ENCODE data around the gene BICC1. TPM values are rescaled to one million over a fixed set of nuclear protein-coding genes. Genes with fewer than 3 reads are reported as not detected.

The BICC1 gene
- total RNA-seq, 1 donor from 2014 or later, result 15.2 TPM

DNA sequence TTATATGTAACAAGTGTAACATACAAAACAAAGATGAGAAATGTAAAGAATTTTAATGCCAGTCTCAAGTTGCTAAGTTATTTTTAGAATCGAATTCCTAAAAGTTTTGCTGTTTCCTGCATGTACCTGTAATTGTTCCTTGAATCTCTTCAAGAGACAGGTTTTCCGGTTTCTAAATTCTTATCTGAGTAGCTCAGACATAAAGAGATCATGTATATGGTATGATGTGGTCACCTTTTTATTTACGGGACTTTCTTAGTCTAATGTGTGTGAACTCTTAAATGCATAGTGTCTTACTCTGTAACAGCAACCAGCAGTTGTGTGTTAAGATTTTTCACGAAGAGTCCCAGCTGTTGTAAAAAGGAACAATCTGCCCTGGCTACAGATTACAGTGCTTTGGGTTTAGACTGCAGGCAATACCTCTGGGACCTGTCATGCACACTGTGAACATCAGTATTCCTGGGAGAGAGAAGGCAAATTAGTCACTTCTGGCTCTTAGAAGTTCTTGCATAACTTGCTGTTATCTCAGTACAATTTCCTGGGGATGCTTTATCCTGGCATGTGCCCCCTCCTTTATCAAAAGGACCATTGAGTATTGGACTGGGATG, 263.4 kb downstream of the BICC1 start:
- Mint-ChIP-seq H3K36me3 (no peaks in the 10 kb centered on the region), H3K27ac (no peak overlapping the region), H3K4me1 (ENCODE audit: unreplicated experiment) (peaks cover 34% of the 10 kb centered on the region)

DNA sequence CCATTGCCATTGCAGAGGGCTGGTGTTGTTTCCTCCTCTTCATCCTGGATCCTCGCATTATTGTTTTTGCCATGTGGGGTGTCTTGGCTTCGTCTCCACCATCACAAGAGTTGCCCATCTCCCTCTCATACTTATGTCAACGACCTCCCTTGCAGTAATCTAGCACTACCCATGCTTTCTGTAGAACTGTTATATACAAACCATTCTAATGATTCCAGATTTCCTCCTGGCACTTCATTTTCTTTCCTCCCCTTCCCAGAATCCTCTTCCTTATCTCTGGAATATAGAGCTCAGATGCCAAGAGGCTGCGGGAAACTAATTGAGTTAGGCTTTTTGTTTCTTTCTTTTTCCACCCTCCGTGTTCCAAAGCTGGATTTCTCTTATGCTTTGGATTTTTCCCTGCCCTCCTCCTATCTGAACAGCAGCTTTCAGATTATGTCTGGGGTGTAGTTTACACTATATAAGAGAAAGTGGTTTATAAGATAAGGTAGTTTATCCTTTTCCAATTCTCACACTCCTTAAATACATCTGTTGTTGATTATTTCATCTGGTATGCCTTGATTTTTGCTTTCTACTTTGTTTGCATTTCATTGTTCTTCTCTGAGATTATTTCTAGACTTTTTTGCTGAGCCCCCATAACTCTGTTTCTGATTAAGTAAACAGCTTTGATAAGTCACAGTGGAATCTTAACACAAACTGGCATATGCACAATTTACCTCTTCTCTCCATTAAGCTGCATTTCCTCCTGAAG, 264.1 kb downstream of the BICC1 start:
- Mint-ChIP-seq H3K4me1 (ENCODE audit: unreplicated experiment) (peaks cover 37% of the 10 kb centered on the region), H3K27ac (no peak overlapping the region), H3K36me3 (no peaks in the 10 kb centered on the region), H3K27me3 (no peaks in the 10 kb centered on the region), H3K4me3 (no peak overlapping the region), H3K9me3 (no peaks in the 10 kb centered on the region)
- TF ChIP-seq, protein P1, sequence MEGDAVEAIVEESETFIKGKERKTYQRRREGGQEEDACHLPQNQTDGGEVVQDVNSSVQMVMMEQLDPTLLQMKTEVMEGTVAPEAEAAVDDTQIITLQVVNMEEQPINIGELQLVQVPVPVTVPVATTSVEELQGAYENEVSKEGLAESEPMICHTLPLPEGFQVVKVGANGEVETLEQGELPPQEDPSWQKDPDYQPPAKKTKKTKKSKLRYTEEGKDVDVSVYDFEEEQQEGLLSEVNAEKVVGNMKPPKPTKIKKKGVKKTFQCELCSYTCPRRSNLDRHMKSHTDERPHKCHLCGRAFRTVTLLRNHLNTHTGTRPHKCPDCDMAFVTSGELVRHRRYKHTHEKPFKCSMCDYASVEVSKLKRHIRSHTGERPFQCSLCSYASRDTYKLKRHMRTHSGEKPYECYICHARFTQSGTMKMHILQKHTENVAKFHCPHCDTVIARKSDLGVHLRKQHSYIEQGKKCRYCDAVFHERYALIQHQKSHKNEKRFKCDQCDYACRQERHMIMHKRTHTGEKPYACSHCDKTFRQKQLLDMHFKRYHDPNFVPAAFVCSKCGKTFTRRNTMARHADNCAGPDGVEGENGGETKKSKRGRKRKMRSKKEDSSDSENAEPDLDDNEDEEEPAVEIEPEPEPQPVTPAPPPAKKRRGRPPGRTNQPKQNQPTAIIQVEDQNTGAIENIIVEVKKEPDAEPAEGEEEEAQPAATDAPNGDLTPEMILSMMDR (conservative IDR thresholded peaks at IDR 0.05), result no peak
- DNase-seq (ENCODE audit: extremely low spot score, unreplicated experiment), result no peak

More for the DNA sequence above, 263.4 kb downstream of the BICC1 start:
- DNase-seq (ENCODE audit: extremely low spot score, unreplicated experiment), result no peak
- TF ChIP-seq, protein P1 (conservative IDR thresholded peaks at IDR 0.05), result no peak
- H3K4me3 Mint-ChIP-seq, result no peak overlapping the region
- no peaks in the 10 kb centered on the region for H3K27me3 Mint-ChIP-seq
- no peaks in the 10 kb centered on the region for H3K9me3 Mint-ChIP-seq

DNA sequence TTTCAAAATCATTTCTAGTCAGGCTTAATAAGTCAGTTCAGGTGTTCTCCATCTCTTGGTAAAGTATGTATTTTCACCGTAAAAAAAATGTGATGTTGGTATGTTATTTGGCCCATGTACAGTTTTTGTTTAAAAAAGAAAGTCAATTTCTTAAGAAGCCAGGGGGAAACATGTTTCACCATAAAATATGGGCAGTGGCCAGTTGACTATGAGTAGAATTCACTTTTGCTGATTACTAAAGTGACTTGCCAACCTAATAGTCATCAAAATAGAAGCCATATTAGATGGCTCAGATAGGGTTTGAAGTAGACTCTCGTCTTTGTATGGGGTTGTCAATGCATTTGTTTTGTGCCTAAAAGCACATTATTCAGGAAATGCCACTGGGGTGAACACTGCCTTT, 266.3 kb downstream of the BICC1 start:
- no peak for DNase-seq (ENCODE audit: extremely low spot score, unreplicated experiment)
- H3K27ac Mint-ChIP-seq, result no peak overlapping the region
- no peaks in the 10 kb centered on the region for H3K36me3 Mint-ChIP-seq
- H3K4me3 Mint-ChIP-seq, result no peak overlapping the region
- H3K4me1 Mint-ChIP-seq (ENCODE audit: unreplicated experiment), result peaks cover 42% of the 10 kb centered on the region
- no peaks in the 10 kb centered on the region for H3K9me3 Mint-ChIP-seq
- TF ChIP-seq, protein P1 (conservative IDR thresholded peaks at IDR 0.05), result no peak
- no peaks in the 10 kb centered on the region for H3K27me3 Mint-ChIP-seq

DNA sequence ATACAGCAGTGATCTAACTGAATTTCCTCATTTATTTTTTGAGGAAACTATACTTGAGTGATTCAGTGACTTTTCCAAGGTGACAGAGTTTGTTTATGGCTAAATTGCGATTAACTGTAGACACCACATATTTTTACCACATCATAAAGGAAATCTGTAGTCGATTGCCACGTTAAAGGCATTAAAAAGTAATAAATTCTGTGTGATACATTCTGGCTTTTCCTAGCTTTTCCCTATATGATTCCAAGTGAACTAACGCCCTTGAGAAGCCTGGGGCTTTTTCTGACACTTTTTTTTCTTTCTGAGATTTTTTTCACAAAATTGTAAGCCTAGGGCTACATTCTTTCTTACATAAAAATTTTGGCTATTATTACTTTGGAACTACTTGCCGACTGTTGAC, 266.9 kb downstream of the BICC1 start:
- DNase-seq (ENCODE audit: extremely low spot score, unreplicated experiment), result no peak
- TF ChIP-seq, protein P1 (conservative IDR thresholded peaks at IDR 0.05), result no peak
- Mint-ChIP-seq H3K9me3 (no peaks in the 10 kb centered on the region), H3K27ac (no peak overlapping the region), H3K36me3 (no peaks in the 10 kb centered on the region), H3K27me3 (no peaks in the 10 kb centered on the region), H3K4me3 (no peak overlapping the region), H3K4me1 (ENCODE audit: unreplicated experiment) (peaks cover 38% of the 10 kb centered on the region)

DNA sequence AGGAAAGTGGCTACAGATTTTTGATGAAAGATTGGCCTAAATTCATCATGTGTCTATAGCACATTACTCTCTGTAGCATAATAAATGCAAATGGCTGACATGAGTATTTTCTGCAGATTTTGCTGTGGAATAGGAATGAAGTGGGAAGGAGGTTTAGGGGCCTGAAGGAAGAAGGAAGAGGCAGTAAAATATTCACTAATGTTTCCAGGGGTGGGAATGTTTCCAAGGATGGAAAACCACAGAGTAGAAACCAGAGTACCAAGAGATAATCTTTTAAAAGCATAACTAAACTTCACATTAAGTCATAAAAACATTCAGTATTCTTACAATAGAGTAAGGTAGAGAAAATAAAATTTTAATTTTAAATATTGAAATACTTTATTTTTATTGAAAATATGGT, 267.8 kb downstream of the BICC1 start:
- no peak for DNase-seq (ENCODE audit: extremely low spot score, unreplicated experiment)
- H3K4me3 Mint-ChIP-seq, result no peak overlapping the region
- H3K27ac Mint-ChIP-seq, result no peak overlapping the region
- H3K4me1 Mint-ChIP-seq (ENCODE audit: unreplicated experiment), result peaks cover 38% of the 10 kb centered on the region
- TF ChIP-seq, protein P1 (conservative IDR thresholded peaks at IDR 0.05), result no peak
- no peaks in the 10 kb centered on the region for H3K9me3 Mint-ChIP-seq
- H3K27me3 Mint-ChIP-seq, result no peaks in the 10 kb centered on the region
- no peaks in the 10 kb centered on the region for H3K36me3 Mint-ChIP-seq

Data from type B pancreatic cell (in vitro differentiated cells).